Breast epithelium (tissue), 4 donors: ENCODE measurements around the gene NDUFB5. TPM values are rescaled to one million over a fixed set of nuclear protein-coding genes. Genes with fewer than 3 reads are reported as not detected.
A peak's percentile ranks its signal among the peaks of the same experiment; 100 is the strongest.

ENCODE experiments used
- DNase-seq, 2 donors: peaks; one replicate each; pipeline ENCODE4 v3.0.0-alpha.2; 2019; ENCODE audit warnings: low spot score in 2 of 2
- H3K27ac ChIP-seq, 2 donors: fragments of 200-600 bp; sonication (generic) in 1 of 2; one replicate each; pipeline ENCODE4 v1.5.1; 2016 to 2019; ENCODE audit warnings: mild to moderate bottlenecking in 1 of 2
- H3K27me3 ChIP-seq, 2 donors: fragments of 200-600 bp; sonication (generic) in 1 of 2; one replicate each; pipeline versions ENCODE4 v1.5.1 to v1.6.0; 2017 to 2019; ENCODE audit warnings: control low read depth in 1 of 2, mild to moderate bottlenecking in 1 of 2
- H3K36me3 ChIP-seq: fragments of 200-600 bp; one replicate; pipeline ENCODE4 v1.5.1; 2019
- H3K4me1 ChIP-seq, 2 donors: fragments of 200-600 bp; sonication (generic); one replicate each; pipeline ENCODE4 v1.5.1; 2016 to 2019; ENCODE audit warnings: control low read depth in 1 of 2
- H3K4me3 ChIP-seq, 3 donors: fragments of 200-600 bp; sonication (generic); 1 replicate in 2 of 3; 2 replicates in 1 of 3; pipeline ENCODE4 v1.5.1; 2016 to 2019; ENCODE audit warnings: mild to moderate bottlenecking in 3 of 3, moderate library complexity in 2 of 3
- H3K9me3 ChIP-seq, 2 donors: fragments of 200-600 bp; sonication (generic) in 1 of 2; one replicate each; pipeline ENCODE4 v1.5.1; 2016 to 2019; ENCODE audit warnings: control low read depth in 1 of 2
- CTCF ChIP-seq, 3 donors: fragments of 450-650 bp; IDR thresholded peaks; one replicate each; pipeline ENCODE4 v1.5.1; 2016 to 2017; ENCODE audit warnings: antibody characterized with exemption in 3 of 3, mild to moderate bottlenecking in 3 of 3, moderate library complexity in 3 of 3
- POLR2A ChIP-seq: fragments of 450-650 bp; IDR thresholded peaks from one replicate; pipeline ENCODE4 v1.6.1; 2016; ENCODE audit warnings: antibody characterized with exemption, mild to moderate bottlenecking, moderate library complexity
- POLR2AphosphoS5 ChIP-seq, 3 donors: sonication (generic); formaldehyde crosslinking; IDR thresholded peaks; one replicate each; pipeline ENCODE4 v1.6.1; 2017; ENCODE audit warnings: antibody characterized with exemption in 3 of 3
- intact Hi-C: fragments of 100-400 bp; cut with DNase I; formaldehyde crosslinking; loops from one replicate; pipeline ENCODE4 v1.15.1; 2023; ENCODE audit warnings: low total_unique reads
- total RNA-seq, 3 donors: library from RNA; depleted of rRNA; stranded (reverse); fragments of >200 nt; gene quantifications; one replicate each; pipeline ENCODE4 v1.1.0, GENCODE V29; 2016

NDUFB5 gene
- total RNA-seq, 3 donors from 2014 or later, result 62.6 to 97.5 (median 95.9) TPM

GRCh38 chr3:179591313-179591712 lies 13.3 kb upstream of the NDUFB5 start:
- no peak for DNase-seq
- Histone ChIP-seq H3K4me3 (no peak overlapping the region), H3K27me3 (no peaks in the 10 kb centered on the region), H3K9me3 (no peaks in the 10 kb centered on the region), H3K27ac (no peak overlapping the region), H3K36me3 (peaks cover 13% of the 10 kb centered on the region), H3K4me1 (no peaks in the 10 kb centered on the region)
- intact Hi-C loops, result no loop called here
- TF ChIP-seq POLR2AphosphoS5 (IDR thresholded peaks at IDR 0.05) (no peak), CTCF (IDR thresholded peaks at IDR 0.05) (no peak), POLR2A (no peak)

- TF ChIP-seq CTCF (IDR thresholded peaks at IDR 0.05) (no peak), POLR2A (no peak), POLR2AphosphoS5 (IDR thresholded peaks at IDR 0.05) (no peak)
Measured at GRCh38 chr3:179599531-179599930, 5.1 kb upstream of the NDUFB5 start.

GRCh38 chr3:179603321-179603720 lies 1.3 kb upstream of the NDUFB5 start:
- Histone ChIP-seq H3K36me3 (no peaks in the 10 kb centered on the region), H3K27me3 (no peaks in the 10 kb centered on the region), H3K9me3 (no peaks in the 10 kb centered on the region), H3K27ac (no peak overlapping the region), H3K4me1 (peaks cover 0 to 7% of the 10 kb centered on the region in 2 donors), H3K4me3 (peak overlapping the region in 2 of 3 donors; percentile 65 to 81)
- no peak for DNase-seq
- intact Hi-C loops, result no loop called here
- TF ChIP-seq CTCF (IDR thresholded peaks at IDR 0.05) (no peak), POLR2A (no peak), POLR2AphosphoS5 (IDR thresholded peaks at IDR 0.05) (no peak)

More at GRCh38 chr3:179599531-179599930, 5.1 kb upstream of the NDUFB5 start:
- no peak overlapping the region for H3K4me3 ChIP-seq
- H3K9me3 ChIP-seq, result no peaks in the 10 kb centered on the region
- no peaks in the 10 kb centered on the region for H3K27me3 ChIP-seq
- DNase-seq, result no peak
- H3K27ac ChIP-seq, result no peak overlapping the region
- intact Hi-C loops, result no loop called here
- peaks cover 0 to 7% of the 10 kb centered on the region in 2 donors for H3K4me1 ChIP-seq
- H3K36me3 ChIP-seq, result peaks cover 11% of the 10 kb centered on the region

GRCh38 chr3:179603831-179604230 lies 763 bp upstream of the NDUFB5 start:
- H3K4me3 ChIP-seq, result peak overlapping the region; percentile 65 to 86 (median 81)
- peaks cover 0 to 7% of the 10 kb centered on the region in 2 donors for H3K4me1 ChIP-seq
- H3K9me3 ChIP-seq, result no peaks in the 10 kb centered on the region
- no peak for TF ChIP-seq CTCF (IDR thresholded peaks at IDR 0.05)
- no peak for TF ChIP-seq POLR2AphosphoS5 (IDR thresholded peaks at IDR 0.05)
- no peak for TF ChIP-seq POLR2A
- intact Hi-C loops, result no loop called here
- H3K27ac ChIP-seq, result peak overlapping the region; percentile 90 to 94
- no peaks in the 10 kb centered on the region for H3K27me3 ChIP-seq
- no peaks in the 10 kb centered on the region for H3K36me3 ChIP-seq
- no peak for DNase-seq

- Histone ChIP-seq H3K9me3 (no peaks in the 10 kb centered on the region), H3K4me1 (peaks cover 0 to 7% of the 10 kb centered on the region in 2 donors), H3K4me3 (no peak overlapping the region), H3K36me3 (no peaks in the 10 kb centered on the region), H3K27me3 (no peaks in the 10 kb centered on the region), H3K27ac (no peak overlapping the region)
- intact Hi-C loops, result no loop called here
- TF ChIP-seq POLR2AphosphoS5 (IDR thresholded peaks at IDR 0.05), result no peak
- no peak for TF ChIP-seq CTCF (IDR thresholded peaks at IDR 0.05)
- no peak for TF ChIP-seq POLR2A
- no peak for DNase-seq
Measured at GRCh38 chr3:179606534-179607085, 2.0 kb downstream of the NDUFB5 start.
